A549 (cell line): ENCODE results near the gene TAPBPL. TPM values are rescaled to one million over a fixed set of nuclear protein-coding genes. Genes with fewer than 3 reads are reported as not detected.

Experiments used
- ATAC-seq, 2 experiments: fragments of 200-7000 bp in 1 of 2; fragments of >200 bp in 1 of 2; cut with Nextera tagmentation in 1 of 2; cut with Tn5 transposase in 1 of 2; 3 replicates each; pipeline versions ENCODE4 v1.8.0 to v1.9.1; 2018 to 2020; ENCODE audit warnings: mild to moderate bottlenecking in 1 of 2, moderate library complexity in 1 of 2
- CTCF ChIA-PET: fragments of 300-600 bp; sonication (Branson Sonifier 250); formaldehyde crosslinking; extraction: SDS; loops from one replicate; lab custom pipeline; 2021; ENCODE audit warnings: antibody characterized with exemption, inconsistent platforms; lab: Yijun Ruan, JAX
- POLR2A ChIA-PET: fragments of 350-600 bp; formaldehyde crosslinking; extraction: SDS; loops from one replicate; lab custom pipeline; 2021; ENCODE audit warnings: antibody characterized with exemption, inconsistent platforms; lab: Yijun Ruan, JAX
- DNase-seq, 2 experiments: peaks; one replicate each; pipeline versions ENCODE4 v3.0.0 to v3.0.0-alpha.2; 2011 to 2016; ENCODE audit warnings: low read depth in 1 of 2, low spot score in 1 of 2
- FAIRE-seq: peaks from 2 replicates; lab custom pipeline; 2011; peaks lifted over from hg19 to GRCh38; lab: Jason Lieb, UNC
- H3K27ac ChIP-seq, 2 experiments: fragments of >200 bp; sonication (Bioruptor Twin); formaldehyde crosslinking; 3 replicates each; pipeline ENCODE4 v1.5.1; 2016 to 2017
- H3K4me1 ChIP-seq: fragments of >200 bp; sonication (Bioruptor Twin); formaldehyde crosslinking; 3 replicates; pipeline ENCODE4 v1.6.1; 2016
- H3K4me2 ChIP-seq: fragments of >200 bp; sonication (Bioruptor Twin); formaldehyde crosslinking; 3 replicates; pipeline ENCODE4 v1.6.1; 2016
- H3K4me3 ChIP-seq: fragments of >200 bp; sonication (Bioruptor Twin); formaldehyde crosslinking; 3 replicates; pipeline ENCODE4 v1.5.1; 2016
- H3K9me3 ChIP-seq: fragments of >200 bp; sonication (Bioruptor Twin); formaldehyde crosslinking; 3 replicates; pipeline ENCODE4 v1.6.1; 2016
- BHLHE40 ChIP-seq: IDR thresholded peaks from 2 replicates; pipeline ENCODE4 v1.6.1; 2012; ENCODE audit warnings: low read depth, low read length, inconsistent platforms
- CBX2 ChIP-seq: fragments of 200-600 bp; sonication (generic); IDR thresholded peaks from 2 replicates; pipeline ENCODE4 v1.6.1; 2016; ENCODE audit warnings: low read depth, mild to moderate bottlenecking, borderline replicate concordance
- CBX8 ChIP-seq: fragments of 200-600 bp; sonication (generic); IDR thresholded peaks from 2 replicates; pipeline ENCODE4 v1.6.1; 2016
- CEBPB ChIP-seq, 2 experiments: fragments of >200 bp in 1 of 2; sonication (Bioruptor Twin) in 1 of 2; formaldehyde crosslinking in 1 of 2; IDR thresholded peaks; 2 replicates each; pipeline ENCODE4 v1.6.1; 2012 to 2016
- CHD2 ChIP-seq: fragments of 150-350 bp; IDR thresholded peaks from 2 replicates; pipeline ENCODE4 v1.6.1; 2014; ENCODE audit warnings: low read length; ENCODE audit not compliant: partially characterized antibody
- EHF ChIP-seq: fragments of 250-450 bp; sonication (Bioruptor Pico); IDR thresholded peaks from 2 replicates; pipeline ENCODE4 v1.5.0; 2020; ENCODE audit warnings: mild to moderate bottlenecking
- EHMT2 ChIP-seq: fragments of 200-600 bp; sonication (generic); IDR thresholded peaks from 2 replicates; pipeline ENCODE4 v1.6.1; 2016; ENCODE audit warnings: antibody characterized with exemption, low read depth, mild to moderate bottlenecking, moderate library complexity
- ESRRA ChIP-seq: fragments of 150-350 bp; IDR thresholded peaks from 2 replicates; pipeline ENCODE4 v1.6.1; 2014; ENCODE audit warnings: mild to moderate bottlenecking, low read length, borderline replicate concordance
- FOXS1 ChIP-seq: fragments of 250-450 bp; sonication (Bioruptor Pico); IDR thresholded peaks from 2 replicates; pipeline ENCODE4 v1.5.0; 2020; ENCODE audit warnings: mild to moderate bottlenecking, moderate library complexity
- HDAC2 ChIP-seq: fragments of 200-600 bp; sonication (generic); IDR thresholded peaks from 2 replicates; pipeline ENCODE4 v1.6.1; 2016
- JUN ChIP-seq, 2 experiments: fragments of >200 bp; sonication (Bioruptor Twin); formaldehyde crosslinking; IDR thresholded peaks; 2 replicates in 1 of 2; 3 replicates in 1 of 2; pipeline ENCODE4 v1.6.1; 2016 to 2017
- KDM1A ChIP-seq: fragments of 200-600 bp; sonication (generic); IDR thresholded peaks from 2 replicates; pipeline ENCODE4 v1.6.1; 2016; ENCODE audit warnings: low read depth, mild to moderate bottlenecking
- KDM5A ChIP-seq: fragments of 200-600 bp; sonication (generic); IDR thresholded peaks from 2 replicates; pipeline ENCODE4 v1.6.1; 2016; ENCODE audit warnings: antibody characterized with exemption, mild to moderate bottlenecking
- MAFK ChIP-seq: fragments of 450-650 bp; IDR thresholded peaks from 2 replicates; pipeline ENCODE4 v1.6.1; 2014; ENCODE audit not compliant: partially characterized antibody
- MYC ChIP-seq: IDR thresholded peaks from 2 replicates; pipeline ENCODE4 v1.6.1; 2012; ENCODE audit warnings: mild to moderate bottlenecking, inconsistent platforms, low read length, improper control_type of control experiment, borderline replicate concordance
- POLR2A ChIP-seq: IDR thresholded peaks from 2 replicates; pipeline ENCODE4 v1.6.1; 2012; ENCODE audit warnings: mild to moderate bottlenecking, low read length
- POLR2AphosphoS2 ChIP-seq: conservative IDR thresholded peaks from 2 replicates; pipeline ENCODE4 v1.6.1; 2012; ENCODE audit warnings: low read length, improper control_type of control experiment, inconsistent platforms
- RFX5 ChIP-seq: fragments of 450-650 bp; IDR thresholded peaks from 2 replicates; pipeline ENCODE4 v1.7.1; 2014; ENCODE audit warnings: antibody characterized with exemption, mild to moderate bottlenecking, moderate library complexity
- SMC3 ChIP-seq: fragments of >200 bp; sonication (Bioruptor Twin); formaldehyde crosslinking; IDR thresholded peaks from 3 replicates; pipeline ENCODE4 v1.6.1; 2018; ENCODE audit warnings: inconsistent platforms
- TFCP2L1 ChIP-seq: fragments of 250-450 bp; sonication (Bioruptor Pico); IDR thresholded peaks from 2 replicates; pipeline ENCODE4 v1.5.0; 2021; ENCODE audit warnings: mild to moderate bottlenecking
- TP53 ChIP-seq: fragments of 250-450 bp; sonication (Bioruptor Pico); IDR thresholded peaks from 2 replicates; pipeline ENCODE4 v1.5.0; 2021; ENCODE audit warnings: mild to moderate bottlenecking, moderate library complexity
- ZNF302 ChIP-seq: fragments of 250-450 bp; sonication (Bioruptor Pico); IDR thresholded peaks from 2 replicates; pipeline ENCODE4 v1.9.0; 2021; ENCODE audit warnings: inconsistent platforms, mild to moderate bottlenecking, moderate library complexity
- WGBS: methylation state at CpG from one replicate; pipeline ENCODE4 v1.1.6; 2017; ENCODE audit errors: missing lambda C conversion rate; 5-methylcytosine and 5-hydroxymethylcytosine counted together
- polyA plus RNA-seq, 4 experiments: library from polyadenylated mRNA; depleted of rRNA in 3 of 4; stranded (reverse); fragments of >200 nt; fragmentation: RNase III in 1 of 4; extraction: RNeasy Plus Mini Kit Qiagen cat#74134 plus additional on column Dnase treatment in 1 of 4; gene quantifications; 2 replicates in 3 of 4; 3 replicates in 1 of 4; pipeline ENCODE4 v1.2.3, GENCODE V29; 2011 to 2017
- TF ChIP-seq, protein P1 (sequence below): fragments of 200-600 bp; sonication (generic); IDR thresholded peaks from 2 replicates; pipeline ENCODE4 v1.6.1; 2016; ENCODE audit warnings: antibody characterized with exemption, mild to moderate bottlenecking, moderate library complexity
- TF ChIP-seq, protein P2 (sequence below): fragments of 250-450 bp; sonication (Bioruptor Pico); IDR thresholded peaks from 2 replicates; pipeline ENCODE4 v1.5.0; 2020; ENCODE audit warnings: low read depth, mild to moderate bottlenecking, moderate library complexity
- TF ChIP-seq, protein P3 (sequence below): IDR thresholded peaks from 2 replicates; pipeline ENCODE4 v1.6.1; 2012; ENCODE audit warnings: low read depth, borderline replicate concordance
- TF ChIP-seq, protein P4 (sequence below): fragments of 250-450 bp; sonication (Bioruptor Pico); IDR thresholded peaks from 2 replicates; pipeline ENCODE4 v1.5.0; 2021; ENCODE audit warnings: mild to moderate bottlenecking, moderate library complexity, borderline replicate concordance

Gene TAPBPL
- polyA plus RNA-seq, 2 of the 4 experiments (the other 2 are of a cell fraction) = 2.8 to 3.6 TPM

DNA sequence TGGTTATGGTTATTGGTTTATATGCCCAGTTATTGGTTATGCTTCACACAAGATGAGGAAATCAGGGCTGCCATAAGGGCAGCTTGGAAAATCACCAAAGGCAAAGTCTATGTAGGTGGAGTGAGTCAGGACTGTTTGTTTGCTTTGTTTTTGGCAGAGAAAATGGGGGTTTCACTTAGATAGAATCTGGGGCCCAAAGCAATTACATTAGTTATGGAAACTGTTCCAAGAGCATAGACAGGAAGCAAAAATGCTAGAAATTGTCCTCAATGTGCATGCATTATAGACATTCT, 16.4 kb downstream of the TAPBPL start:
- CTCF ChIA-PET = interaction anchor here (1.0 to 4.6 kb wide), 8 partner anchors 11 to 184 kb away, joined by 3 to 33 read pairs (median 6); no protein-coding TSS in a partner anchor
- POLR2A ChIA-PET = no interaction called here
- H3K4me1 ChIP-seq = peaks cover 42% of the 10 kb centered on the region

DNA sequence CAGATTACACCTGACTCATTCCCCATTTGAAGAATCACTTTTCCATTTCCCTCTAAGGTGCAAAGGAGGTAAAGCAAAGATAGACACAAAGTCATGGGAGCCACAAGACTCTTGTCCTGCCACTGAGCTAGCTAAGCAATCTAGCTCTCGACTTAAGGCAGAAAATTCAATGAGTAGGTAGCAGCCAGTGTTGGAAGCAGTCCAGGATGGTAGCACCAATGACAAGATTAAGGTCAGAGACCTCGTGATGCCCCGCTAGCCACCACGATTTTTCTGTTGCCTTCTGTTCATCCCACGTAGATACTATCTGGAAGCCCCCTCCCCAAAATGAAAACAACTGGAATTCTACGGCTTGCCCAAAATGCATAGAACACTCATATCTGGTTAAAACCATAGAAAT, 17.2 kb downstream of the TAPBPL start:
- Histone ChIP-seq H3K9me3 (no peaks in the 10 kb centered on the region), H3K4me1 (peaks cover 42% of the 10 kb centered on the region), H3K4me2 (peak overlapping the region; percentile 100), H3K4me3 (peak overlapping the region; percentile 68; the same call in 1 of the 3 replicates), H3K27ac (no peak overlapping the region)
- no peak for ATAC-seq
- FAIRE-seq = no peak
- 65% methylated on average over 6 of the region's 6 CpGs for WGBS
- TF ChIP-seq SMC3 (no peak), EHF (CRISPR knock-in tag) (no peak), CEBPB (IDR thresholded peaks at IDR 0.05) (no peak), POLR2A (no peak), KDM1A (no peak), POLR2AphosphoS2 (no peak), ESRRA (no peak), TP53 (no peak), KDM5A (no peak)
- TF ChIP-seq, protein P1, sequence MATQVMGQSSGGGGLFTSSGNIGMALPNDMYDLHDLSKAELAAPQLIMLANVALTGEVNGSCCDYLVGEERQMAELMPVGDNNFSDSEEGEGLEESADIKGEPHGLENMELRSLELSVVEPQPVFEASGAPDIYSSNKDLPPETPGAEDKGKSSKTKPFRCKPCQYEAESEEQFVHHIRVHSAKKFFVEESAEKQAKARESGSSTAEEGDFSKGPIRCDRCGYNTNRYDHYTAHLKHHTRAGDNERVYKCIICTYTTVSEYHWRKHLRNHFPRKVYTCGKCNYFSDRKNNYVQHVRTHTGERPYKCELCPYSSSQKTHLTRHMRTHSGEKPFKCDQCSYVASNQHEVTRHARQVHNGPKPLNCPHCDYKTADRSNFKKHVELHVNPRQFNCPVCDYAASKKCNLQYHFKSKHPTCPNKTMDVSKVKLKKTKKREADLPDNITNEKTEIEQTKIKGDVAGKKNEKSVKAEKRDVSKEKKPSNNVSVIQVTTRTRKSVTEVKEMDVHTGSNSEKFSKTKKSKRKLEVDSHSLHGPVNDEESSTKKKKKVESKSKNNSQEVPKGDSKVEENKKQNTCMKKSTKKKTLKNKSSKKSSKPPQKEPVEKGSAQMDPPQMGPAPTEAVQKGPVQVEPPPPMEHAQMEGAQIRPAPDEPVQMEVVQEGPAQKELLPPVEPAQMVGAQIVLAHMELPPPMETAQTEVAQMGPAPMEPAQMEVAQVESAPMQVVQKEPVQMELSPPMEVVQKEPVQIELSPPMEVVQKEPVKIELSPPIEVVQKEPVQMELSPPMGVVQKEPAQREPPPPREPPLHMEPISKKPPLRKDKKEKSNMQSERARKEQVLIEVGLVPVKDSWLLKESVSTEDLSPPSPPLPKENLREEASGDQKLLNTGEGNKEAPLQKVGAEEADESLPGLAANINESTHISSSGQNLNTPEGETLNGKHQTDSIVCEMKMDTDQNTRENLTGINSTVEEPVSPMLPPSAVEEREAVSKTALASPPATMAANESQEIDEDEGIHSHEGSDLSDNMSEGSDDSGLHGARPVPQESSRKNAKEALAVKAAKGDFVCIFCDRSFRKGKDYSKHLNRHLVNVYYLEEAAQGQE = no peak
- no peak for DNase-seq
- CTCF ChIA-PET = interaction anchor here (1.0 to 4.6 kb wide), 6 partner anchors 45 to 185 kb away, joined by 3 to 33 read pairs (median 9); no protein-coding TSS in a partner anchor
- POLR2A ChIA-PET = interaction anchor here (2.2 to 2.7 kb wide), 2 partner anchors 65 to 142 kb away, joined by 15 to 42 read pairs; partner anchors contain the start of gene GAPDH

More for the DNA sequence above, 16.4 kb downstream of the TAPBPL start:
- peak overlapping the region; percentile 100 for H3K4me2 ChIP-seq
- DNase-seq = no peak
- no peak overlapping the region for H3K27ac ChIP-seq
- no peaks in the 10 kb centered on the region for H3K9me3 ChIP-seq
- TF ChIP-seq POLR2AphosphoS2 = no peak
- TF ChIP-seq EHF (CRISPR knock-in tag) = no peak
- TF ChIP-seq EHMT2 = no peak
- TF ChIP-seq ZNF302 (CRISPR knock-in tag) = no peak
- no peak for TF ChIP-seq MAFK
- TF ChIP-seq, protein P2, sequence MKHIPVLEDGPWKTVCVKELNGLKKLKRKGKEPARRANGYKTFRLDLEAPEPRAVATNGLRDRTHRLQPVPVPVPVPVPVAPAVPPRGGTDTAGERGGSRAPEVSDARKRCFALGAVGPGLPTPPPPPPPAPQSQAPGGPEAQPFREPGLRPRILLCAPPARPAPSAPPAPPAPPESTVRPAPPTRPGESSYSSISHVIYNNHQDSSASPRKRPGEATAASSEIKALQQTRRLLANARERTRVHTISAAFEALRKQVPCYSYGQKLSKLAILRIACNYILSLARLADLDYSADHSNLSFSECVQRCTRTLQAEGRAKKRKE (CRISPR knock-in tag) = no peak
- no peak for TF ChIP-seq KDM1A
- no peak for TF ChIP-seq HDAC2
- TF ChIP-seq BHLHE40 = no peak
- TF ChIP-seq TFCP2L1 (CRISPR knock-in tag) = no peak
- no peak for TF ChIP-seq CBX8
- no peak for FAIRE-seq
- no peak overlapping the region for H3K4me3 ChIP-seq
- no peak for ATAC-seq

DNA sequence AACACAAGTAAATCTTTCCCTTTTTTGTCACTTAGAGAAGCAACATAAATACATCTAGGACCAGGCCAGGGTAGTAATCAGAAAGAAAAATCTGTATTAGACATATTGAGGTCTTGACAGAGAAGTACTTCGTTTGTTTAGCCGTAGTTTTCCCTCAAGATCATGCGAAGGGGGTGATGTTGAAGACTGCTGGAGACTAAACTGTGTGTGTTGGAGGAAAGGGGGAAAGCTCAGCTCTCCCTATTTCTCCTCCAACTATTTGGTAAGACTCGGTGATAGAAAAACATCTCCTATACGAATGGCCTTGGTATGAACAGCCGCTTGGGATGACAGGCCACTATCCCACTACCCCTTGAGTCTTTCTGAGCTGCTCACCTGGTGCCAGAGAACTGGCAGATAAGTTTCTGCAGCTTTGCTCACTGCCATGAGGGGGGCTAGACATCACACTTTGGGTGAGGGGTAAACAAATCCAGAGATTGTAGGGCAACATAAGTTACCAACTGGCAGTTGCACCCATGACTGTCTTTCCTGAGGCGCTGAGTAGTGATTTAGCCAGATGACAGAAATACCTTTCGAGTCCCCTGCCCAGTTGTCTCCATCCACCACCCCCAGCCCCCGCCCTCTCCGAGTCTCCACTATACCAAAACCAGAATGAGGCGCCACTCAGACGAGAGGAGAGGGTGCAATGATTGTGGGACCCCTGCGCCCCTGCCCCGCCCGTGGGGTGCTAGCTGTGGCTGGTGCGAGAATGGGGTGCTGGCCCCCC, 17.9 kb downstream of the TAPBPL start:
- no peak for FAIRE-seq
- TF ChIP-seq, protein P3, sequence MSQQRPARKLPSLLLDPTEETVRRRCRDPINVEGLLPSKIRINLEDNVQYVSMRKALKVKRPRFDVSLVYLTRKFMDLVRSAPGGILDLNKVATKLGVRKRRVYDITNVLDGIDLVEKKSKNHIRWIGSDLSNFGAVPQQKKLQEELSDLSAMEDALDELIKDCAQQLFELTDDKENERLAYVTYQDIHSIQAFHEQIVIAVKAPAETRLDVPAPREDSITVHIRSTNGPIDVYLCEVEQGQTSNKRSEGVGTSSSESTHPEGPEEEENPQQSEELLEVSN = no peak
- TF ChIP-seq FOXS1 (CRISPR knock-in tag) (no peak), CEBPB (IDR thresholded peaks at IDR 0.05) (no peak), EHF (CRISPR knock-in tag) (no peak), JUN (IDR thresholded peaks at IDR 0.05) (no peak), ESRRA (no peak), ZNF302 (CRISPR knock-in tag) (no peak), CBX2 (no peak), EHMT2 (no peak), MYC (no peak), CHD2 (no peak), RFX5 (no peak)
- TF ChIP-seq, protein P4, sequence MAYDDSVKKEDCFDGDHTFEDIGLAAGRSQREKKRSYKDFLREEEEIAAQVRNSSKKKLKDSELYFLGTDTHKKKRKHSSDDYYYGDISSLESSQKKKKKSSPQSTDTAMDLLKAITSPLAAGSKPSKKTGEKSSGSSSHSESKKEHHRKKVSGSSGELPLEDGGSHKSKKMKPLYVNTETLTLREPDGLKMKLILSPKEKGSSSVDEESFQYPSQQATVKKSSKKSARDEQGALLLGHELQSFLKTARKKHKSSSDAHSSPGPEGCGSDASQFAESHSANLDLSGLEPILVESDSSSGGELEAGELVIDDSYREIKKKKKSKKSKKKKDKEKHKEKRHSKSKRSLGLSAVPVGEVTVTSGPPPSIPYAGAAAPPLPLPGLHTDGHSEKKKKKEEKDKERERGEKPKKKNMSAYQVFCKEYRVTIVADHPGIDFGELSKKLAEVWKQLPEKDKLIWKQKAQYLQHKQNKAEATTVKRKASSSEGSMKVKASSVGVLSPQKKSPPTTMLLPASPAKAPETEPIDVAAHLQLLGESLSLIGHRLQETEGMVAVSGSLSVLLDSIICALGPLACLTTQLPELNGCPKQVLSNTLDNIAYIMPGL (CRISPR knock-in tag) = no peak

More for the DNA sequence above, 17.9 kb downstream of the TAPBPL start:
- WGBS = 40% methylated on average over 7 of the region's 16 CpGs
- ChIA-PET CTCF (interaction anchor here (0.8 to 4.6 kb wide), 12 partner anchors 13 to 481 kb away, joined by 3 to 33 read pairs (median 4); partner anchors contain the start of gene MRPL51), POLR2A (interaction anchor here (0.8 to 2.7 kb wide), 40 partner anchors 9 to 302 kb away, joined by 3 to 42 read pairs (median 6); partner anchors contain the start of genes CD9, COPS7A, GAPDH and MRPL51)
- peak overlapping the region; percentile 100 for H3K4me2 ChIP-seq
- H3K27ac ChIP-seq = peak overlapping the region; percentile 81 to 90
- DNase-seq = no peak
- H3K4me1 ChIP-seq = peaks cover 42% of the 10 kb centered on the region
- peak; percentile 14 to 16; a peak in 5 of 6 replicates for ATAC-seq
- peak overlapping the region; percentile 68 for H3K4me3 ChIP-seq
- H3K9me3 ChIP-seq = no peaks in the 10 kb centered on the region
